C4-2B (cell line): ENCODE results near the gene CGB1.

Experiments used
- CTCF ChIP-seq: fragments of 450-650 bp; conservative IDR thresholded peaks from 2 replicates; pipeline ENCODE4 v1.5.1; 2017; ENCODE audit warnings: mild to moderate bottlenecking
- ZFX ChIP-seq: fragments of 450-650 bp; IDR thresholded peaks from 2 replicates; pipeline ENCODE4 v1.6.1; 2017

- no peak for TF ChIP-seq CTCF
- TF ChIP-seq ZFX: no peak
These were observed 15.5 kb downstream of the CGB1 start for GRCh38 chr19:49020931-49021895.
